Type B pancreatic cell (in vitro differentiated cells): ENCODE results near the gene ZNF544. TPM values are rescaled to one million over a fixed set of nuclear protein-coding genes. Genes with fewer than 3 reads are reported as not detected.
A peak's percentile ranks its signal among the peaks of the same experiment; 100 is the strongest.

ENCODE experiments used
- DNase-seq: peaks from one replicate; pipeline ENCODE4 v3.0.0; 2021; ENCODE audit warnings: mixed read lengths; ENCODE audit not compliant: unreplicated experiment; ENCODE audit errors: extremely low spot score
- H3K27ac Mint-ChIP-seq: 2 replicates; pipeline ENCODE4 v1.8.0; 2021; ENCODE audit warnings: mild to moderate bottlenecking, mixed read lengths
- H3K27me3 Mint-ChIP-seq: 2 replicates; pipeline ENCODE4 v1.8.0; 2021; ENCODE audit warnings: mixed read lengths
- H3K36me3 Mint-ChIP-seq: 2 replicates; pipeline ENCODE4 v1.8.0; 2021; ENCODE audit warnings: mixed read lengths
- H3K4me1 Mint-ChIP-seq: one replicate; pipeline ENCODE4 v1.8.0; 2021; ENCODE audit warnings: mixed read lengths; ENCODE audit not compliant: unreplicated experiment
- H3K4me3 Mint-ChIP-seq: 2 replicates; pipeline ENCODE4 v1.8.0; 2021; ENCODE audit warnings: mild to moderate bottlenecking, mixed read lengths
- H3K9me3 Mint-ChIP-seq: 2 replicates; pipeline ENCODE4 v1.8.0; 2021; ENCODE audit warnings: mixed read lengths
- CTCF ChIP-seq: fragments of 200-600 bp; sonication (generic); conservative IDR thresholded peaks from 2 replicates; pipeline ENCODE4 v1.5.0; 2021; ENCODE audit warnings: antibody characterized with exemption, mild to moderate bottlenecking
- total RNA-seq: library from RNA; stranded (reverse); gene quantifications from 2 replicates; pipeline ENCODE4 v1.2.1, GENCODE V29; 2021; ENCODE audit warnings: low replicate concordance

Gene ZNF544
- total RNA-seq, 1 donor from 2014 or later, result 52.0 TPM

GRCh38 chr19:58196901-58197616, 31.7 kb upstream of the ZNF544 start:
- no peaks in the 10 kb centered on the region for H3K4me1 Mint-ChIP-seq
- no peak overlapping the region for H3K27ac Mint-ChIP-seq
- H3K9me3 Mint-ChIP-seq, result peaks cover 28% of the 10 kb centered on the region
- peaks cover 78% of the 10 kb centered on the region for H3K36me3 Mint-ChIP-seq
- no peak for TF ChIP-seq CTCF
- H3K4me3 Mint-ChIP-seq, result no peak overlapping the region
- no peak for DNase-seq
- H3K27me3 Mint-ChIP-seq, result no peaks in the 10 kb centered on the region

- Mint-ChIP-seq H3K27me3 (no peaks in the 10 kb centered on the region), H3K9me3 (peaks cover 56% of the 10 kb centered on the region), H3K36me3 (peaks cover 80% of the 10 kb centered on the region), H3K4me1 (no peaks in the 10 kb centered on the region), H3K27ac (no peak overlapping the region), H3K4me3 (no peak overlapping the region)
- DNase-seq, result no peak
- no peak for TF ChIP-seq CTCF
Observed at GRCh38 chr19:58203814-58204475, 24.8 kb upstream of the ZNF544 start.

- Mint-ChIP-seq H3K27me3 (no peaks in the 10 kb centered on the region), H3K9me3 (peaks cover 61% of the 10 kb centered on the region), H3K27ac (peak overlapping the region; percentile 48), H3K4me3 (peak overlapping the region; percentile 37), H3K4me1 (no peaks in the 10 kb centered on the region), H3K36me3 (peaks cover 84% of the 10 kb centered on the region)
- no peak for DNase-seq
- TF ChIP-seq CTCF, result no peak
Observed at GRCh38 chr19:58204566-58204965, 24.1 kb upstream of the ZNF544 start.

- DNase-seq, result no peak
- no peak for TF ChIP-seq CTCF
- Mint-ChIP-seq H3K36me3 (peaks cover 95% of the 10 kb centered on the region), H3K9me3 (peaks cover 58% of the 10 kb centered on the region), H3K27me3 (no peaks in the 10 kb centered on the region), H3K4me1 (no peaks in the 10 kb centered on the region), H3K4me3 (no peak overlapping the region), H3K27ac (no peak overlapping the region)
Observed at GRCh38 chr19:58209577-58209976, 19.1 kb upstream of the ZNF544 start.

GRCh38 chr19:58212336-58213074, 16.2 kb upstream of the ZNF544 start:
- TF ChIP-seq CTCF, result no peak
- Mint-ChIP-seq H3K9me3 (peaks cover 37% of the 10 kb centered on the region), H3K4me1 (no peaks in the 10 kb centered on the region), H3K4me3 (no peak overlapping the region), H3K27ac (no peak overlapping the region), H3K36me3 (peaks cover 69% of the 10 kb centered on the region), H3K27me3 (no peaks in the 10 kb centered on the region)
- DNase-seq, result no peak
